Heart left ventricle (tissue), 16 donors: ENCODE data around the gene SLC22A23. TPM values are rescaled to one million over a fixed set of nuclear protein-coding genes. Genes with fewer than 3 reads are reported as not detected.

ENCODE experiments used
- ATAC-seq, 4 donors: fragments of 200-7000 bp; cut with Tn5 transposase; one replicate each; pipeline ENCODE4 v1.9.1; 2020 to 2022; ENCODE audit warnings: moderate library complexity in 4 of 4, mild to moderate bottlenecking in 3 of 4, moderate number of reproducible peaks in 1 of 4
- DNase-seq, 5 donors: peaks; one replicate each; pipeline ENCODE4 v3.0.0-alpha.2; 2020
- H3K27ac ChIP-seq, 12 donors: fragments of 200-600 bp; sonication (generic) in 4 of 12; one replicate each; pipeline versions ENCODE4 v1.5.0 to v1.8.0; 2016 to 2022; ENCODE audit warnings: mild to moderate bottlenecking in 2 of 12
- H3K27me3 ChIP-seq, 9 donors: fragments of 200-600 bp; sonication (generic) in 2 of 9; one replicate each; pipeline versions ENCODE4 v1.5.1 to v1.8.0; 2016 to 2022; ENCODE audit warnings: mild to moderate bottlenecking in 3 of 9
- H3K36me3 ChIP-seq, 9 donors: fragments of 200-600 bp; sonication (generic) in 2 of 9; one replicate each; pipeline versions ENCODE4 v1.5.0 to v1.8.0; 2018 to 2022; ENCODE audit warnings: mild to moderate bottlenecking in 2 of 9
- H3K4me1 ChIP-seq, 12 donors: fragments of 200-600 bp; sonication (generic) in 4 of 12; one replicate each; pipeline versions ENCODE4 v1.5.0 to v1.8.0; 2016 to 2022; ENCODE audit warnings: mild to moderate bottlenecking in 3 of 12
- H3K4me3 ChIP-seq, 12 donors: fragments of 200-600 bp; sonication (generic) in 4 of 12; one replicate each; pipeline versions ENCODE4 v1.5.0 to v1.8.0; 2017 to 2022; ENCODE audit warnings: mild to moderate bottlenecking in 9 of 12, moderate library complexity in 4 of 12
- H3K9me3 ChIP-seq, 12 donors: fragments of 200-600 bp; sonication (generic) in 4 of 12; one replicate each; pipeline versions ENCODE4 v1.5.0 to v1.8.0; 2016 to 2022; ENCODE audit warnings: mild to moderate bottlenecking in 1 of 12
- CTCF ChIP-seq, 12 donors: fragments of 200-600 bp; sonication (generic) in 4 of 12; IDR thresholded peaks; one replicate each; pipeline versions ENCODE4 v1.5.0 to v1.8.0; 2018 to 2022; ENCODE audit warnings: antibody characterized with exemption in 12 of 12, mild to moderate bottlenecking in 5 of 12
- POLR2A ChIP-seq, 2 donors: fragments of 450-650 bp; IDR thresholded peaks; one replicate each; pipeline ENCODE4 v1.6.1; 2017; ENCODE audit warnings: antibody characterized with exemption in 2 of 2, mild to moderate bottlenecking in 2 of 2, moderate library complexity in 2 of 2
- WGBS, 4 donors: extraction: QIAGEN DNeasy Blood & Tissue Kit in 2 of 4; methylation state at CpG; one replicate each; pipeline versions ENCODE4 v1.1.5 to v1.1.7; 2013 to 2018; 5-methylcytosine and 5-hydroxymethylcytosine counted together
- intact Hi-C, 10 donors: fragments of 100-400 bp; cut with DNase I; formaldehyde crosslinking; loops; one replicate each; pipeline versions ENCODE4 v1.11.1 to v1.14.2; 2022
- polyA plus RNA-seq, 2 donors: library from polyadenylated mRNA; stranded (reverse); fragments of 200-250 nt; gene quantifications; one replicate each; pipeline ENCODE4 v1.2.3, GENCODE V29; 2013
- total RNA-seq, 9 donors: library from RNA; depleted of rRNA in 2 of 9; stranded (reverse); fragments of >200 nt in 2 of 9; fragmentation: NEBNext Ultra II Directional in 3 of 9; extraction: Animal tissue kit (Norgen Biotek cat#: 25700) in 3 of 9; gene quantifications; one replicate each; pipeline versions ENCODE4 v1.1.0 to v1.2.4, GENCODE V29; 2016 to 2023
- donor health status: ischemic (EF 13 %, LVEDD 7.1; RV severe dilation, severe dysfunction).
- donor health status: healthy with polysubstance abuse.
- donor health status: DM: no; HTN: yes; CAD: no.
- donor health status: DM: no; HTN: no; CAD: no.
- donor health status: ischemic (EF 25% LVEDD 6.9; RV normal size, moderate dysfunction).
- donor health status: ischemic (EF 25% LVEDD 5.7; RV mildly dilated, moderate dysfunction).
- donor health status: healthy.
- donor health status: DM: yes; HTN: yes; CAD: no.
- donor health status: ischemic (EF 35%, LVEDD 5.7; RV mildly dilated, moderate dysfunction).
- donor health status: nonischemic (EF 11% LVEDD 7.7; RV severe dilation, severe dysfunction).
- donor health status: DM: yes; HTN: yes; CAD: no.
- donor health status: PGD.
- donor health status: ischemic (EF 29% LVEDD 5.4; RV normal size, mild dysfunction).
- donor health status: nonischemic (EF 23%, LVEDD 6.1; RV moderate dilation, normal function).

The SLC22A23 gene
- total and polyA plus RNA-seq, 11 donors = 2.9 to 12.4 (median 5.2) TPM

GRCh38 chr6:3269281-3269975 lies 187.4 kb downstream of the SLC22A23 start:
- H3K27me3 ChIP-seq = no peaks in the 10 kb centered on the region
- 86 to 91% (median 88%) methylated on average over 27 of the region's 27 CpGs for whole genome bisulfite sequencing, 4 donors
- DNase-seq = no peak
- peaks cover 0 to under 1% (median 0%) of the 10 kb centered on the region in 12 donors for H3K4me1 ChIP-seq
- ATAC-seq = no peak
- H3K4me3 ChIP-seq = no peak overlapping the region
- H3K36me3 ChIP-seq = peaks cover 0 to 68% (median 50%) of the 10 kb centered on the region in 9 donors
- no peak overlapping the region for H3K27ac ChIP-seq
- TF ChIP-seq POLR2A (IDR thresholded peaks at IDR 0.05) = no peak
- TF ChIP-seq CTCF (IDR thresholded peaks at IDR 0.05) = no peak
- intact Hi-C loops = no loop called here
- no peaks in the 10 kb centered on the region for H3K9me3 ChIP-seq

- ATAC-seq = no peak
- H3K36me3 ChIP-seq = peaks cover 0 to 76% (median 58%) of the 10 kb centered on the region in 9 donors
- H3K9me3 ChIP-seq = no peaks in the 10 kb centered on the region
- intact Hi-C loops = no loop called here
- no peak overlapping the region for H3K27ac ChIP-seq
- DNase-seq = no peak
- WGBS, 4 donors = 78 to 92% (median 81%) methylated on average over 11 of the region's 11 CpGs
- TF ChIP-seq CTCF (IDR thresholded peaks at IDR 0.05) (no peak), POLR2A (IDR thresholded peaks at IDR 0.05) (no peak)
- no peak overlapping the region for H3K4me3 ChIP-seq
- H3K27me3 ChIP-seq = no peaks in the 10 kb centered on the region
- peaks cover 0 to 8% (median 0%) of the 10 kb centered on the region in 12 donors for H3K4me1 ChIP-seq
Measured at GRCh38 chr6:3268680-3269079, 188.2 kb downstream of the SLC22A23 start.

- Histone ChIP-seq H3K27ac (no peak overlapping the region), H3K4me3 (no peak overlapping the region), H3K4me1 (peaks cover 0 to 14% (median 0%) of the 10 kb centered on the region in 12 donors), H3K27me3 (no peaks in the 10 kb centered on the region), H3K9me3 (no peaks in the 10 kb centered on the region), H3K36me3 (peaks cover 0 to 70% (median 52%) of the 10 kb centered on the region in 9 donors)
- ATAC-seq = no peak
- DNase-seq = no peak
- no peak for TF ChIP-seq POLR2A (IDR thresholded peaks at IDR 0.05)
- TF ChIP-seq CTCF (IDR thresholded peaks at IDR 0.05) = no peak
- 67 to 89% (median 81%) methylated on average over 4 to 5 of the region's 5 CpGs for WGBS, 4 donors
- intact Hi-C loops = no loop called here
Measured at GRCh38 chr6:3267162-3267561, 189.7 kb downstream of the SLC22A23 start.

- no peak for TF ChIP-seq POLR2A (IDR thresholded peaks at IDR 0.05)
- no peak for TF ChIP-seq CTCF (IDR thresholded peaks at IDR 0.05)
- no peak for ATAC-seq
- Histone ChIP-seq H3K36me3 (peaks cover 0 to 60% (median 42%) of the 10 kb centered on the region in 9 donors), H3K4me1 (peaks cover 0 to 24% (median 5%) of the 10 kb centered on the region in 12 donors), H3K4me3 (no peak overlapping the region), H3K9me3 (no peaks in the 10 kb centered on the region), H3K27ac (no peak overlapping the region), H3K27me3 (no peaks in the 10 kb centered on the region)
- 60 to 84% (median 64%) methylated on average over 8 to 9 of the region's 9 CpGs for WGBS, 4 donors
- intact Hi-C loops = no loop called here
- no peak for DNase-seq
Measured at GRCh38 chr6:3266170-3266569, 190.7 kb downstream of the SLC22A23 start.
